DMS153 treated with DMSO at 0.1 percent for 48 hours (cell line): ENCODE data around the gene ABCC3.

Experiments
- DNase-seq: peaks from one replicate; lab custom pipeline; 2025; ENCODE audit not compliant: unreplicated experiment; lab: John Stamatoyannopoulos, UW

ABCC3 gene

DNA sequence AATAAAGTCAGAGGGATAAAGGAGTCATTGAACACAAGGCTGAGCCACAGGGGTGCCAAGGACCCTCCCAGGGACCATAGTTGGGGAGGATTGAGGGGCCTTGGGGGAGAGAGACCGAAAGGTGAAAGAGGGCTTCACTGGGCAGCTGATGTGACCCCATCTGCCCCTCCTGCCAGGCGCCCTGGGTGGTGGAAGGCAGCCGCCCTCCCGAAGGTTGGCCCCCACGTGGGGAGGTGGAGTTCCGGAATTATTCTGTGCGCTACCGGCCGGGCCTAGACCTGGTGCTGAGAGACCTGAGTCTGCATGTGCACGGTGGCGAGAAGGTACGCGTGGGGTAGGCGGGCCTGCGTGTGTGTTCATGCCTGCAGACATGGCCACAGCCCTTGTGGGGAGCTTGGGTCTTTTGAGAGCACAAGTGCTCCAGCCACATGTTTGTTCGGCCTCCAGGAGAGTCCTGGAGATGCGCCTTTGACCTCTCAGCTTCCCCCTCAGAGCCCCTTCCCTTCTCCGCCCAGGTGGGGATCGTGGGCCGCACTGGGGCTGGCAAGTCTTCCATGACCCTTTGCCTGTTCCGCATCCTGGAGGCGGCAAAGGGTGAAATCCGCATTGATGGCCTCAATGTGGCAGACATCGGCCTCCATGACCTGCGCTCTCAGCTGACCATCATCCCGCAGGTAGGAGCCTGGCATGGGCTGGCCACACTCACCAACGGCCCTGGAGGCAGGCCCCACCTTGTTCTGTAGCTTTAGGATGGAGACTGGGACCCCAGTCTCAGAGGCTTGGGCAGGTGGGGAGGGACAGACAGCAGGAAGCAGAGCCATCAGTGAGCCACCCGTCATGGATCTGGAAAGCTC lies 49.0 kb downstream of the ABCC3 start:
- no peak for DNase-seq

DNA sequence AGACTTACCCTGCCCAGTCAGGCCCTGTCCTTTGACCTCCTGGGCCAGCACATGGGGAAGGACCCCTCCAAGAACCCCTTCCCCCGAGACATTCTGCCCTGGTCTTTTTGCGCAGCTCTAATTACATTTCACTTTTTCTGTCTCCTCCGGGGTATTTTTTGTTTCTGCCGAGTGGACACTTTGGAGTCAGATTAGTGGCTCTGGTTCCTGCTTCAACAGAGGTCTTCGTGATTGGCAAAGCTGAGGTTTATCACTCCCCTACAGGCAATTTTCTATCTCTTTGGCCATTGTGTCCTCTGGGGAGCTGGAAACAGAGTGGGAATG lies 49.6 kb downstream of the ABCC3 start:
- no peak for DNase-seq

DNA sequence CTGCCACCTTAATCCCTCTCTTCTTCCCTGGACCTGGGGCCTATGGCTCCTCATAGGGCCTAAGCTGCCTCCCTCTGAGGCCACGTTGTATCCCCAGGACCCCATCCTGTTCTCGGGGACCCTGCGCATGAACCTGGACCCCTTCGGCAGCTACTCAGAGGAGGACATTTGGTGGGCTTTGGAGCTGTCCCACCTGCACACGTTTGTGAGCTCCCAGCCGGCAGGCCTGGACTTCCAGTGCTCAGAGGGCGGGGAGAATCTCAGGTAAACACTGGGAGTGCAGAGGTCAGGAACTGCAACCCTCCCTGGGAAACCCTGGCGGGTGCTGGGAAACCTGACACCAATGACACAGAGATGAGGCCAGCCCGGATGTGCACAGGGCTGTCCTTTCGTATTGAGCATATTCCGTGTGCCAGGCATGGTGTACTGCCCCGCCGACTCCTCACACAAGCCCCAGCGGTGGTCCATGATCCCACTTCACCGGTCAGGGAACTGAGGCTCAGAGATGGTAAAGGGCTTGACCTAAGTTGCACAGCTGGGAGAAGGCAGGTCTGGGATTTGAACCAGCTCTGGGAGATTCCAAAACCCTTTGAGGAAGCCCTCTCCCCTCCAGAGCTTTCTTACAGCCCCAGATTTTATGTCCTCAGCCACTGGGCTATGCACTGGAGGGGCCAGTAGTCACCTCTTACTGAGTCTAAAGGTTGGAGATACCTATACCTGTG lies 50.1 kb downstream of the ABCC3 start:
- DNase-seq: no peak

DNA sequence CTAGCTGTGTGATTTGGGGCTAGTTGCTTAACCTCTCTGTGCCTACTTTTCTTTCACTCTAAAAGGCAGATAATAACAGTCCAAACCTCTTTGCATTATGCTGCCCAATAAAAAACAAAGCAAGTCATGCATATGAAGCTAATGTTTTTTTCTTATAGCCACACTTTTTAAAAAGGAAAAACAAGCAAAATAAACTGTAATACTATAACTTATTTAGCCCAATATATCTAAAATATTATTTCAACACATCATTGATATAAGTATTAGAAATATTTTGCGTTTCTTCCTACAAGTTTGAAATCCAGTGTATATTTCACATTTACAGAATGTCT lies 50.6 kb downstream of the ABCC3 start:
- no peak for DNase-seq

DNA sequence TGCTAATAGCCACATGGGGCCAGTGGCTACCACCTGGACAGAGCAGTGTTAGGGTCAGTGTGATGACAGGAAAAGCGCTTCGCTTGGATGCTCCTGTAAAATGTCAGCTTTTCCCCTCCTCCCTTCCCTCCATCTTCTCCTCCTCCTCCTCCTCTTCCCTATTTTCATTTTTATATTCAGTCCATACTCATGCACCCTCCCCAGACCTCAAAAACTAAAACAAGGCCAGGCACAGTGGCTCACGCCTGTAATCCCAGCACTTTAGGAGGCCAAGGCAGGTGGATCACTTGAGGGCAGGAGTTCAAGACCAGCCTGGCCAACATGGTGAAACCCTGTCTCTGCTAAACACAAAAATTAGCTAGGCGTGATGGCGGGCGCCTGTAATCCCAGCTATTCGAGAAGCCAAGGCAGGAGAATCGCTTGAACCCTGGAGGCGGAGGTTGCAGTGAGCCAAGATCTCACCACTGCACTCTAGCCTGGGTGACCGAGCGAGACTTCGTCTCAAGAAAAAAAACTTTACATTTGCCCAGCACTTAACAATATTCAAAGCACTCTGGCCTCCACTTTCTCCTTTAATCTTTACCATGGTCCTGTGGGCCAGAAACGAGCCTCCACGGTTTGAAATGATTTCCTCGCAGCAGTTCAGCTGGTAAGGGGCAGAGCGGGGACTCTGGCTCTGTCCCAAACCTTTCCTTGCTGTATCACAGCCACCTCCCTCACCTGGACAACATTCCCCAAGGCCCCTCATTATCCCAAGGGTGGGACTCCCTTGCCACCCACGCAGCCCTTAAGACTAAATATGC lies 51.2 kb downstream of the ABCC3 start:
- DNase-seq: no peak

DNA sequence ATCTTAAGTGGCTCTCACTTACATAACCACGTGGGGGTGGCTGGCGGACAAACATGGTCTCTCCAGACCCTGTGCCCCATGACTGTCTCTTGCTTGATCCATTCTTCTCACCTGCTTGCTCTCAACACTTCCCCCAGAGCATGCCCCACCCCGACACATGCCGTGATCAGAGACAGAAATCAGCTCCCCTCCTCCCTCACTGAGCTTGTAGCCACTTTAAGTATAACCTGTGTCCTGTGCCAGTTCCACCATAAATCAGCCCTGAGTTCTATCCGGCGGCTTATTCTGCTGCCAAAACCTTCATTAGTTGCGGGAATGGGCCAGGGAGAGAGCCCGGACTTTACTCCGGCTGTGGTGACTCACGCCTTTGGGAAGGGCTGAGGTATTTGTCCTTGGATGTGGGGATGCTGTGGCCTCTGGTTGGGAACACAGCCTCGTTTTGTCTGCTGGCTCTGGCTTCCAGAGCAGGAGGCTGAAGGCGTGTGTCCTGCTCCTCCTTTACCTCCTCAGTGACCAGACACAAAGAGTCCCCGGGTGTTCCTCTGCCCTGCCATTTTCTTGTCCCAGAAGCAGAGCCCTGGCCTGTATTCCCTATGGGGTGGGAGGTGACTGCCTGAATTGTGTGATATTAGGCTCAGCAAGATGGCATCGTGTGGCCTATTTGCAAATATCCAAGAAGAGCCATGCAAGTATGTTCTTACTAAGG lies 52.0 kb downstream of the ABCC3 start:
- no peak for DNase-seq

DNA sequence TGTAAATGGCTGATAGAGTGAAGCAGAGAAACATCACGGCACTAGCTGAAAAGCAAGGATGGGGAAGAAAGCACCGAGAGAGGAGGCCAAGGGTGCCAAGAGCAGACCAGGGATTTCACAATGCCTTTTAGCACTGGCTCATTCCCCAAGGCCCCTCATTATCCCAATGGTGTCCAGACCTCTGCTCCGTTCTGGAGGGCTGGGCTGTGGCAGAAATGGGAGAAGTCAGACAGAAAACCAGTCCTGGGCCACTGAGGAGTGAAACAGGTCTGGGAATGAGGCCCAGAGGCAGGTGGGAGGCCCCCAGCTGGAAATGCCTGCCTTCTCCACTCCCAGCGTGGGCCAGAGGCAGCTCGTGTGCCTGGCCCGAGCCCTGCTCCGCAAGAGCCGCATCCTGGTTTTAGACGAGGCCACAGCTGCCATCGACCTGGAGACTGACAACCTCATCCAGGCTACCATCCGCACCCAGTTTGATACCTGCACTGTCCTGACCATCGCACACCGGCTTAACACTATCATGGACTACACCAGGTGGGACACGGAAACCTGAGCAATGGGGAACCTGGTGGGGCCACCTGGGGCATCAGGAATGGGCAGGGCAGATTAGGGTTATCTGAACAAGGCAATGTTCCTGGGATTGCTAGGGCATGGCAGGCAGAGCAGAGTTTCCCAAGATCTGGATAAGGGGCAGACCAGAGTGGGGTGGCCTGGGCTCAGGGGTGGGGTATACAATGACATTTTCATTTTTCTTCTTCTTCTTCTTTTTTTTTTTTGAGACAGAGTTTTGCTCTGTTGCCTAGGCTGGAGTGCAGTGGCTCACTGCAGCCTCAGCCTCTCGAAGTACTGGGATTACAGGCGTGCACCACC lies 52.8 kb downstream of the ABCC3 start:
- DNase-seq: no peak

DNA sequence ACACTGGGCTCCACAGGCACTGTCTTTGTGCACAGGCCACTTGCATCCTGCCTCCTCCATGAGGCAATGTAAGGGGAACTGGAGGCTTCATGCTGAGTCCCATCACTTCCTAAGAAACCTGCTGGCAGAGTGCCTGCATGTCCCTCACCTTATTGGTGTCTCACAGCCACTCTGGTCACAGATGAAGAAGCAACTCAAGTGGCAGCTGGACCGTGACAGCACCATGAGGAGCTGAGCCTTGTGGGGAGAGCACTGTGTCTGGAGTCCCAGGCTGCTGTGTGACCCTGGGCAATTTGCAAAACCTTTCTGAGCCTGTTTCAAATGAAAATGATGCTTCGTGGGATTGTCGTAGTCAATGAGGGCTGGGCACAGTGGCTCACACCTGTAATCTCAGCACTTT lies 53.6 kb downstream of the ABCC3 start:
- no peak for DNase-seq

DNA sequence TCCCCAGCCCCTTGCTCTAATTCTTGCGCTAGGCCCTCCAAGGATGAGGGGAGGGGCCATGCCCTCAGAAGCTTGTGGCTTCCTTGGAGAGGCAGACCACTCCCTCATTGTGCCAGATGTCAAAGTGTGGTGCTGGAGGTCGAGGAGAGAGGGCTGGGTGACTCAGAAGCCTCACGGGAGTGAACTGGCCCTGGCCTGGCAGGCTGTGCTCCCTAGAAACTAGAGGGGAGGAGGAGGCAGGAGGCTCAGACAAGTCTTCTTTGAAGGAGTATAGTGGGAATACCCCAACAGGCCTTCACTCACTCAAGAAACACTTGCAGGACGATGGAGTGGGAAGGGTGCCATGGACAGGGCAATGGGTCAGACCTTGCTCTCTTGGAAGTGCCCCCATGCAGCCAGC lies 54.6 kb downstream of the ABCC3 start:
- DNase-seq: no peak

DNA sequence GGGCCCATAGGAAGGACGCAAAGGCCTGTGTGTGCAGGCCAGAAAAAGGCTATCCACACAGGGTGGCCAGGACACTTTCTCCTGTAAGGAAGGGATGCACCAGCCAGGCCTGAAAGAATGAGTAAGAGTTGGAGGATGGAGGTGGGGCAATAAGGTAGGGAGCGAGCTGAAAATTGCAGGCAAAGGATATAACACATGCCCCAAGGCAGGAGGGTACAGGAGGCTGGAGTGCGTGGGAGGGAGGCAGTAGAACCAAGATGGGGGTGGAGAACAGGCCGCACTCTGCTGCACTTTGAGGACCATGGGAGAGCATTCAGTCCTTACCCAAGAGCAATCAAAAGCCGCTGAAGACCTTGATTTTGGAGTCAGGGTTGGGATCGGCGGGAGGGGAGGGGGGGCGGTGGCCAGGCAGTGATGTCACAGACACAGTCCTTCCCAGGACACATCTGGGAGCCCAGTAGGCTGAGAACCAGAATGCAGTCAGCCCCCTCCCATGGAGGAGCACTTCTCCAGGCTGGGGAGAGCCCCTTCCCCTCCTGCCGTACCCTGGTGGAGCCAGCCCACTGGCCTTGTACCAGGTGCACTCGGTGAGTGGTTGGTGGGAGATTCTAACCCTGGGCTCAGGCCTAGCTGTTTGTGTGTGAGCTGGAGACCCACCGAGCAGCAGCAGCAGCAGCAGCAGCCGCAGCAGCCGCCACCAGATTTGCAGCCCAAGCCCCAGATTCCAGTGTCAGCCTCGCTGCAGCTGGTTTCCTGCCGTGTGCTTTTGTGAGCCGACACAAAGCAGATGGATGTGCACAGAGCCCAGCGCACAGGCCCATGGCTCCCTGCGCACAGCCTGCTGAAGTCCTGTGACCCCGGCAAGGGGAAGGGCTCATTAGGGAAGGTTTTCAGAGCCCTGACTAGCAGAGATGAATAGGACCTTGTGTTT lies 55.5 kb downstream of the ABCC3 start:
- no peak for DNase-seq

DNA sequence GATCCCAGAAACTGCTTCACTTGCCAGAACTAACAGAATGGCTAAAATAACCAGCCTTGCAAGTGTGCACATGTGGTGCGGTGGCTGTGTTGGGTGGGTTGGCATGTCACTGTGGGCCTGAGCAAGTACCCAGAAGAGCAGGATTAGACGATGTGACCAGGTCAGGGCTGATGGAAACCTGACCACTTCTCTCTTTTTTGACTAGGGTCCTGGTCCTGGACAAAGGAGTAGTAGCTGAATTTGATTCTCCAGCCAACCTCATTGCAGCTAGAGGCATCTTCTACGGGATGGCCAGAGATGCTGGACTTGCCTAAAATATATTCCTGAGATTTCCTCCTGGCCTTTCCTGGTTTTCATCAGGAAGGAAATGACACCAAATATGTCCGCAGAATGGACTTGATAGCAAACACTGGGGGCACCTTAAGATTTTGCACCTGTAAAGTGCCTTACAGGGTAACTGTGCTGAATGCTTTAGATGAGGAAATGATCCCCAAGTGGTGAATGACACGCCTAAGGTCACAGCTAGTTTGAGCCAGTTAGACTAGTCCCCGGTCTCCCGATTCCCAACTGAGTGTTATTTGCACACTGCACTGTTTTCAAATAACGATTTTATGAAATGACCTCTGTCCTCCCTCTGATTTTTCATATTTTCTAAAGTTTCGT lies 56.3 kb downstream of the ABCC3 start:
- DNase-seq: no peak

DNA sequence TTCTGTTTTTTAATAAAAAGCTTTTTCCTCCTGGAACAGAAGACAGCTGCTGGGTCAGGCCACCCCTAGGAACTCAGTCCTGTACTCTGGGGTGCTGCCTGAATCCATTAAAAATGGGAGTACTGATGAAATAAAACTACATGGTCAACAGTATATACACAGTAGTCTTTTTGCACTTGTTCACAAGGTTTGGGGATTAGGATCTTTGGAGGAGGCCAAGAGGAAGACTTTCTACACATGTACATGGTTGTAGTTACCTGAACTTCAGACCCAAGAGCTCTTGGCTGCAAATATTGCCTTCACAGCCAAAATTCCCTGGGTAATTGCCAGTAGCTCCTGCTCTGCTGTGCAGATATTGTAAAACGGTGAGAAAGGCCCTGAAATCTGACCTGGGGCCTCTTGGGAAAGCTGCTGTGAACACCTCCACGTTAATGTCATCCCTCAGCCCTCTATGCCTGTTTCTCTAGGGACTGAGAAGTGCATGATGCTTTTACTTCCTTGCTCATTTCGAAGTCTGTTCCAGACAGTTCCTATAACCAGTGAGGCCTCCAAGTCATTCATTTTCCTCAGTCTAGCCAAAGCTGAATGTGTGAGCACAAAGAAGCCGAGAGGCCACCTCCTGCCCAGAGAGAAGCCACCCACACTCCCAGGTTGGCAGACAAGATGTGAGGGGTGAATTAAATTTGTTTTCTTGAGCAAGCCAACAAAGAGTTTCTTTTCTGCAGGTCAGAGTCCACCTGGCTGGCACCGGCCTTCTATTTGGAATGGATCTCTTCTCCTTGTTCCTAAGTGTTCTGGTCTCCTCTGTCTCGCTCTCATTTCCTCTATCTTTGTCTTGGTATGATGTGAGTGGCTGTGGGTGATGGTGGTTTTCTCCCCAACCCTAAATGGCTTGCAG lies 57.1 kb downstream of the ABCC3 start:
- DNase-seq: no peak

DNA sequence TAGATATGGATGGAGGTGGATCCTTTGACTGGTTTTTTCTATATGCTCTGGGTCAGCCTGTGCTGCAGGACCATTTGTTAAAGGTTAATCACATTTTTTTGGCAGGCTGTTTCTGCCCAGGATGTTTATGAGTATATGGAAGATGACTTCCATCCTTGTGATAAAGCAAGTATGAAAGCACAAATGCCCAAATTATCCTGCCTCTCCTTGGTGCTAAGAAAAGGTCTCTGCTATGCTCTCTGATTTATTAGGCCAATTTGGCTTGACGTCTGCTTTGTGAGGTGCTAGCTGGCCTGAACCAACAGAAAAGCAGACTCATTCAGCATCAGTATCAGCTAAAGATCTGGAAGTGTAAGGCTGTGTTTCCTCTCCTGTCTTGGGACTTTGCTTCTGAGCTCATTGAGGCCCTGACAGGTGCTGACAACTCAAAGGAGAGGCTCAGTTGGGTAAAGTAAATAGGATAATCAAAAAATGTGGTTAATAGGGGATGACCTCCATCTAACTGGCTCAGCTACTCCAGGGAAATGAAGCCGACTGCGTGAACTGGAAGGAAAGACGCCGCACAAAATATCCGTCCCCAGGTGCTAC lies 57.9 kb downstream of the ABCC3 start:
- no peak for DNase-seq

DNA sequence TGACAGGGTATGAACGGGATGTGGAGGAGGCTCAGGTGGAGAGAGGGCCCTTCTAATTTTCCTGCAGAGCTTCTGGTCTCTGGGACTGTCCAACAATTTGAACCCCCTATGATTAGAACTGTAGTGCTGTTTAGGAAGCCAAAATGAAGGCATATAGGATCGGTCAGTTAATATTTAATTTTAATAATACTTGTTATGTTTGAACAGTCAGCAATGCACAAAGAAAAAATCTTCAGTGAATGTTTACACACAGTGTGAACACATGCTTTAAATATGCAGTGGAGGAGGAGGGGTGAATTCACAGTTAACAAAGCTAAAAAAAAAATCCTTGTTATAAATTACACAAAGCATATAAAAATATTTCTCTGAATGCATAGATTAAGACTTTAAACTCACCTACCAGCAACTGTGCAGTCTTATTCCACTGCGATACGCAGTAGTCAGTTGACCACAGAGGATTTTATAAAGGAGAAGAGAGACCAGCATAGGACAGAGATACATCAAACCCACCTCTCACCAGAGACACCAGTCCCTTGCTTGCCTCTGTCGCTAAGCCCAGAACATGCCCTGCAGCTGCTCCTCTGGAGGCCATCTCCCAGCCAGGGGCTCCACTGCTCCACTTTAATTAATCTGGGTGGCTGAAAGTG lies 58.5 kb downstream of the ABCC3 start:
- no peak for DNase-seq

DNA sequence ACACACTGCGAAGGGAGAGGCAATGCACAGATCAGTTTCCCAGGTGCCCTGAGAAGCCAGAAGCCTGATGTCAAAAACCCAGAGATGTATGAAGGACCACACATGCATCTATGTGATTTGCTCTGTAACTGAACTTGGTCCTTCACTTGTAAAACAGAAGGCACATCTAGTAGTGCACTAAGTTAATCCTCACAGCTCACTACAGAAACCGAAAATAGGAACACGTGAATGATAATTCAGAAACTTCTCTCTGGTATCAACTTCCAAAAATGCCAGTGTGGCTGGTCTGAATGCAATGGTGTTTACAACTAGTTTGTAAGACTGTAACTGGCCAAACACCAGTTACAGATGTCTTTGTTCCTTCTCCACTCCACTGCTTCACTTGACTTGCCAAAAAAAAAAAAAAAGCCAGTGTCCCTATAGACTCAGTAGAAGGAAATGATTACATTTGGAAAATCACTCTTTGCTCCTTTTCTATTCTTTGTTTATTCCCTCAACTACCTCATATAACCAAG lies 61.7 kb downstream of the ABCC3 start:
- DNase-seq: no peak

DNA sequence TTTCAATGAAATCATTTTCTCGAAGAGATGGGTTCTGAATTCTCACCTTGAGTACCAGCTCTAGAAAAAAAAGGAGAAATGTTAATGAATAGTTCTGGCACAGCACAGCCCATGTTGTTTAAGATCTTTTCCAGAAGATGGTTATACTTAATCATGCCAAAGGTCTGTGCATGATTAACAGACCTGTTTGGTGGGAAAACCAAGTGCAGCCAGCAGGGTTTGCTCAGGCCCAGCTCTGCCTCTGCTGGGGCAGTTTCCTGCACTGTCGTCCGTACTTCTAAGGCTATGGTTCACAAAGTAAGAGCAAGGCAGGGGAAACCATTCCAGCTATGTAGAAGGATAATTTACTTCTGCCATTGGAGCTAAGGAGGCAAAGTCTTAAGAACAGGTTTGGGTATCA lies 62.4 kb downstream of the ABCC3 start:
- no peak for DNase-seq
